Lower leg skin (tissue), 3 donors: ENCODE results near the gene RTTN.

Experiments used
- POLR2A ChIP-seq, 2 donors: fragments of 450-650 bp; IDR thresholded peaks; one replicate each; pipeline ENCODE4 v1.6.1; 2016 to 2017; ENCODE audit warnings: antibody characterized with exemption in 2 of 2, mild to moderate bottlenecking in 1 of 2, moderate library complexity in 1 of 2
- TF ChIP-seq, protein P1 (sequence below), 3 donors: fragments of 450-650 bp; IDR thresholded peaks; one replicate each; pipeline ENCODE4 v1.5.1; 2016; ENCODE audit warnings: antibody characterized with exemption in 3 of 3, mild to moderate bottlenecking in 3 of 3, moderate library complexity in 2 of 3

DNA sequence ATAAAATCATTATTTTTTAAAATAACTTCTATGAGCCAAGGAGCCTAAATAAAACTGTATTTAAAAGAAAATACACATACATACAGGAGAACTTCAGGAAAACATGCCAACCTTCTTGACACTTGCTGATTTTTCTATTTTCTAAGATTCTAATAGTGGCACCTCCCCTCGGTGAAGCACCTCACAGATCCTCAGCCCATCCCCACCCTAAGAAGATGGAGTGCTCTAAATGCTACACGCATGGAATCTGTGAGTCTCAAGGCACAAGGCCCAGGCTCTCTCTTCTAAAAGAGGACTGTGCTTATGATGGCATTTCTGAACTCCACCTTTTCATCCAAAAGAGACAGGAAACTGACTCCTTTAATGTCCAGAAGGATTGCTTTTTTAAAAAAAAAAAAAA lies 56.3 kb downstream of the RTTN start:
- TF ChIP-seq, protein P1, sequence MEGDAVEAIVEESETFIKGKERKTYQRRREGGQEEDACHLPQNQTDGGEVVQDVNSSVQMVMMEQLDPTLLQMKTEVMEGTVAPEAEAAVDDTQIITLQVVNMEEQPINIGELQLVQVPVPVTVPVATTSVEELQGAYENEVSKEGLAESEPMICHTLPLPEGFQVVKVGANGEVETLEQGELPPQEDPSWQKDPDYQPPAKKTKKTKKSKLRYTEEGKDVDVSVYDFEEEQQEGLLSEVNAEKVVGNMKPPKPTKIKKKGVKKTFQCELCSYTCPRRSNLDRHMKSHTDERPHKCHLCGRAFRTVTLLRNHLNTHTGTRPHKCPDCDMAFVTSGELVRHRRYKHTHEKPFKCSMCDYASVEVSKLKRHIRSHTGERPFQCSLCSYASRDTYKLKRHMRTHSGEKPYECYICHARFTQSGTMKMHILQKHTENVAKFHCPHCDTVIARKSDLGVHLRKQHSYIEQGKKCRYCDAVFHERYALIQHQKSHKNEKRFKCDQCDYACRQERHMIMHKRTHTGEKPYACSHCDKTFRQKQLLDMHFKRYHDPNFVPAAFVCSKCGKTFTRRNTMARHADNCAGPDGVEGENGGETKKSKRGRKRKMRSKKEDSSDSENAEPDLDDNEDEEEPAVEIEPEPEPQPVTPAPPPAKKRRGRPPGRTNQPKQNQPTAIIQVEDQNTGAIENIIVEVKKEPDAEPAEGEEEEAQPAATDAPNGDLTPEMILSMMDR (IDR thresholded peaks at IDR 0.05): no peak
- no peak for TF ChIP-seq POLR2A (IDR thresholded peaks at IDR 0.05)
